SK-N-SH (cell line): ENCODE measurements around the gene IDH3A. TPM values are rescaled to one million over a fixed set of nuclear protein-coding genes. Genes with fewer than 3 reads are reported as not detected.

Experiments
- CTCF ChIA-PET: fragments of 300-600, 350-600 bp; formaldehyde crosslinking; extraction: SDS; loops from one replicate; lab custom pipeline; 2021; lab: Yijun Ruan, JAX
- POLR2A ChIA-PET: fragments of 350-600 bp; sonication (Branson Sonifier 250); formaldehyde crosslinking; extraction: SDS; loops from one replicate; lab custom pipeline; 2020; ENCODE audit warnings: antibody characterized with exemption, inconsistent platforms; lab: Yijun Ruan, JAX
- DNase-seq: peaks from one replicate; pipeline ENCODE4 v3.0.0; 2012
- H2AFZ ChIP-seq: fragments of 200-600 bp; sonication (generic); 2 replicates; pipeline ENCODE4 v1.8.1; 2016; ENCODE audit warnings: antibody characterized with exemption, mild to moderate bottlenecking, low read depth
- H3F3A ChIP-seq: fragments of 200-600 bp; sonication (generic); replicated peaks from 2 replicates; pipeline ENCODE3; 2016; ENCODE audit warnings: antibody characterized with exemption, mild to moderate bottlenecking; ENCODE audit not compliant: insufficient read depth
- H3K27ac ChIP-seq, 2 experiments: fragments of 200-500 bp in 1 of 2; fragments of 200-600 bp in 1 of 2; sonication (Bioruptor generic) in 1 of 2; sonication (generic), shearing (Covaris generic) in 1 of 2; 2 replicates each; pipeline versions ENCODE4 v1.5.1 to v1.6.1; 2014 to 2016; ENCODE audit warnings: low read depth in 2 of 2, inconsistent platforms in 1 of 2, low read length in 1 of 2, mild to moderate bottlenecking in 1 of 2, mixed read lengths in 1 of 2
- H3K27me3 ChIP-seq: fragments of 200-600 bp; sonication (generic), shearing (Covaris generic); 2 replicates; pipeline ENCODE4 v1.6.1; 2016; ENCODE audit warnings: mixed run types; ENCODE audit not compliant: insufficient read depth
- H3K36me3 ChIP-seq, 2 experiments: fragments of 200-500 bp in 1 of 2; fragments of 200-600 bp in 1 of 2; sonication (Bioruptor generic) in 1 of 2; sonication (generic) in 1 of 2; replicated peaks in 1 of 2; 2 replicates each; pipeline versions ENCODE3 to v1.5.1; 2014 to 2016; ENCODE audit warnings: low read length in 1 of 2, mild to moderate bottlenecking in 1 of 2; ENCODE audit not compliant: insufficient read depth in 2 of 2, control insufficient read depth in 1 of 2
- H3K4me1 ChIP-seq, 2 experiments: fragments of 200-500 bp in 1 of 2; fragments of 200-600 bp in 1 of 2; sonication (Bioruptor generic) in 1 of 2; sonication (generic), shearing (Covaris generic) in 1 of 2; 2 replicates each; pipeline versions ENCODE4 v1.5.1 to v1.6.1; 2014 to 2016; ENCODE audit warnings: low read depth in 1 of 2, low read length in 1 of 2, mixed run types in 1 of 2; ENCODE audit not compliant: insufficient read depth in 2 of 2, control insufficient read depth in 1 of 2
- H3K4me2 ChIP-seq: fragments of 200-600 bp; sonication (generic), shearing (Covaris generic); 2 replicates; pipeline ENCODE4 v1.6.1; 2017; ENCODE audit warnings: mixed run types
- H3K4me3 ChIP-seq, 2 experiments: fragments of 200-500 bp in 1 of 2; fragments of 200-600 bp in 1 of 2; sonication (Bioruptor generic) in 1 of 2; sonication (generic), shearing (Covaris generic) in 1 of 2; 2 replicates each; pipeline versions ENCODE4 v1.5.1 to v1.8.1; 2014 to 2016; ENCODE audit warnings: low read depth in 2 of 2, inconsistent platforms in 1 of 2, low read length in 1 of 2, mild to moderate bottlenecking in 1 of 2, mixed read lengths in 1 of 2, moderate library complexity in 1 of 2
- H3K79me2 ChIP-seq: fragments of 200-600 bp; sonication (generic); 2 replicates; pipeline ENCODE4 v1.8.1; 2017; ENCODE audit warnings: mild to moderate bottlenecking; ENCODE audit not compliant: insufficient read depth
- H3K9ac ChIP-seq: fragments of 200-600 bp; sonication (generic); 2 replicates; pipeline ENCODE4 v1.6.1; 2017; ENCODE audit warnings: mixed run types
- H3K9me2 ChIP-seq: fragments of 200-600 bp; sonication (generic); 2 replicates; pipeline ENCODE4 v1.6.1; 2017; ENCODE audit warnings: mixed run types
- H3K9me3 ChIP-seq: fragments of 200-600 bp; sonication (generic); 2 replicates; pipeline ENCODE4 v1.6.1; 2017; ENCODE audit warnings: mixed run types, mild to moderate bottlenecking, moderate library complexity
- H4K20me1 ChIP-seq: fragments of 200-600 bp; sonication (generic); 2 replicates; pipeline ENCODE4 v1.6.1; 2017; ENCODE audit warnings: mild to moderate bottlenecking, mixed run types; ENCODE audit not compliant: insufficient read depth
- ELF1 ChIP-seq: IDR thresholded peaks from 2 replicates; pipeline ENCODE4 v1.4.0; 2012
- EZH2phosphoT487 ChIP-seq: fragments of 200-600 bp; sonication (generic); IDR thresholded peaks from 2 replicates; pipeline ENCODE4 v1.6.1; 2017; ENCODE audit warnings: low read depth, mixed run types, mild to moderate bottlenecking, antibody characterized with exemption, moderate library complexity, borderline replicate concordance
- MXI1 ChIP-seq: IDR thresholded peaks from 2 replicates; pipeline ENCODE4 v1.6.1; 2012; ENCODE audit warnings: mild to moderate bottlenecking, low read depth, low read length, improper control_type of control experiment
- RFX5 ChIP-seq: IDR thresholded peaks from 2 replicates; pipeline ENCODE4 v1.6.1; 2012; ENCODE audit warnings: mild to moderate bottlenecking, improper control_type of control experiment, low read length
- RXRA ChIP-seq: IDR thresholded peaks from 2 replicates; pipeline ENCODE4 v1.4.0; 2012; ENCODE audit warnings: low read depth, mild to moderate bottlenecking, borderline replicate concordance
- SMC3 ChIP-seq: IDR thresholded peaks from 2 replicates; pipeline ENCODE4 v1.6.1; 2012; ENCODE audit warnings: low read depth, low read length, improper control_type of control experiment
- TCF12 ChIP-seq: IDR thresholded peaks from 2 replicates; pipeline ENCODE4 v1.4.0; 2012
- TEAD4 ChIP-seq: IDR thresholded peaks from 2 replicates; pipeline ENCODE4 v1.4.0; 2012; ENCODE audit warnings: mild to moderate bottlenecking, borderline replicate concordance; ENCODE audit not compliant: insufficient read depth
- USF1 ChIP-seq: IDR thresholded peaks from 2 replicates; pipeline ENCODE4 v1.4.0; 2012; ENCODE audit warnings: low read depth, borderline replicate concordance
- YY1 ChIP-seq: IDR thresholded peaks from 2 replicates; pipeline ENCODE4 v1.4.0; 2012; ENCODE audit warnings: low read depth, mild to moderate bottlenecking
- ZBTB33 ChIP-seq: IDR thresholded peaks from 2 replicates; pipeline ENCODE4 v1.4.0; 2012; ENCODE audit warnings: low read depth, borderline replicate concordance
- WGBS: methylation state at CpG from one replicate; pipeline ENCODE4 v1.1.6; 2017; ENCODE audit warnings: low lambda C conversion rate; 5-methylcytosine and 5-hydroxymethylcytosine counted together
- polyA plus RNA-seq, 3 experiments: library from polyadenylated mRNA; depleted of rRNA; stranded (reverse); fragments of >200 nt; gene quantifications; 2 replicates each; pipeline ENCODE4 v1.2.3, GENCODE V29; 2012
- TF ChIP-seq, protein P1 (sequence below): fragments of 150-350 bp; IDR thresholded peaks from 2 replicates; pipeline ENCODE4 v1.6.1; 2016; ENCODE audit warnings: mild to moderate bottlenecking, low read depth, low read length
- TF ChIP-seq, protein P2 (sequence below): fragments of 200-600 bp; sonication (generic); IDR thresholded peaks from 2 replicates; pipeline ENCODE4 v1.6.1; 2017; ENCODE audit warnings: antibody characterized with exemption, mild to moderate bottlenecking, moderate library complexity

Gene IDH3A
- polyA plus RNA-seq, 1 of the 3 experiments (the other 2 are of a cell fraction): 33.2 TPM

DNA sequence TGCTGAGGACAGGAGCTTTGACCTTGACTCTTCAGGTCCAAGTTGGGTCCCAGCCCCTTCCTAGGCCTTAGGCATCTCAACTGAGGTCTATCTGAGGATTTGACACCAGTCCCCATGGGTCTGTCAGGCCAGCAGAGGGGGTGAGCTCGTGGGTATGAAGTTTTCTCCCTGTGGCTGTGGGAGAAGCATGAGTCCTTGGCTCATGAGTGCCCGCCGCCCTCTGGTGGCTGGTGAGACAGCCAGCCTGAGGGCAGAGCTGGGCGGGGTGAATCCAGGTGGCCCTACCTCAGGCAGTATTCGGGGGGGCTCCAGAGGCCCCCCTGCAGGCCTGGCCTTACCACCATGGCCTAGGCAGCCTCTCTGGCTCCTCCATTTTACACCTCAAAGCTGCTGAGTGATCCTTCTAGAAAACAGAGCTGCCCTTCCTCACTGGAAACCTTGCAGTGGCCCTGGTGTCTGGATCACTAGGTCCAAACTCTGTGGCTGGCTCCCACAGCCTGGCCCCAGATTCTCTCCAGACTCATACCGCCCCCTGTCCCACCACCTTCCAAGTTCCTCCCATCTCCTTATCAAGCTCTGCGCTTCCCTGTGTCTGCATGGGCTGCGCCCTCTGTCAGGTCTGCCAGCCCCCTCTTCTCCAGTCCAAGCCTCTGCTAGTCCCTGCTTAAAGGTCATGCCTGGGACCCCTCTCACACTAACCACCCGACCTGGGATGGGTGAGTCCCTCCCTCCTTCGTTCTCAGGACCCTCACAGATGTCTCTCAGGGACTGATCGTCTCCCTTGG lies 40.7 kb upstream of the IDH3A start (continued):
- no peak for TF ChIP-seq ZBTB33
- TF ChIP-seq SMC3: peak; percentile 99
- TF ChIP-seq, protein P1, sequence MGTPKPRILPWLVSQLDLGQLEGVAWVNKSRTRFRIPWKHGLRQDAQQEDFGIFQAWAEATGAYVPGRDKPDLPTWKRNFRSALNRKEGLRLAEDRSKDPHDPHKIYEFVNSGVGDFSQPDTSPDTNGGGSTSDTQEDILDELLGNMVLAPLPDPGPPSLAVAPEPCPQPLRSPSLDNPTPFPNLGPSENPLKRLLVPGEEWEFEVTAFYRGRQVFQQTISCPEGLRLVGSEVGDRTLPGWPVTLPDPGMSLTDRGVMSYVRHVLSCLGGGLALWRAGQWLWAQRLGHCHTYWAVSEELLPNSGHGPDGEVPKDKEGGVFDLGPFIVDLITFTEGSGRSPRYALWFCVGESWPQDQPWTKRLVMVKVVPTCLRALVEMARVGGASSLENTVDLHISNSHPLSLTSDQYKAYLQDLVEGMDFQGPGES: peak; percentile 11; the same call in 1 of the 2 replicates
- TF ChIP-seq ELF1: no peak
- TF ChIP-seq, protein P2, sequence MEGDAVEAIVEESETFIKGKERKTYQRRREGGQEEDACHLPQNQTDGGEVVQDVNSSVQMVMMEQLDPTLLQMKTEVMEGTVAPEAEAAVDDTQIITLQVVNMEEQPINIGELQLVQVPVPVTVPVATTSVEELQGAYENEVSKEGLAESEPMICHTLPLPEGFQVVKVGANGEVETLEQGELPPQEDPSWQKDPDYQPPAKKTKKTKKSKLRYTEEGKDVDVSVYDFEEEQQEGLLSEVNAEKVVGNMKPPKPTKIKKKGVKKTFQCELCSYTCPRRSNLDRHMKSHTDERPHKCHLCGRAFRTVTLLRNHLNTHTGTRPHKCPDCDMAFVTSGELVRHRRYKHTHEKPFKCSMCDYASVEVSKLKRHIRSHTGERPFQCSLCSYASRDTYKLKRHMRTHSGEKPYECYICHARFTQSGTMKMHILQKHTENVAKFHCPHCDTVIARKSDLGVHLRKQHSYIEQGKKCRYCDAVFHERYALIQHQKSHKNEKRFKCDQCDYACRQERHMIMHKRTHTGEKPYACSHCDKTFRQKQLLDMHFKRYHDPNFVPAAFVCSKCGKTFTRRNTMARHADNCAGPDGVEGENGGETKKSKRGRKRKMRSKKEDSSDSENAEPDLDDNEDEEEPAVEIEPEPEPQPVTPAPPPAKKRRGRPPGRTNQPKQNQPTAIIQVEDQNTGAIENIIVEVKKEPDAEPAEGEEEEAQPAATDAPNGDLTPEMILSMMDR: peak; percentile 93
- no peak for TF ChIP-seq RFX5
- no peak for TF ChIP-seq YY1
- TF ChIP-seq TCF12: no peak

- Histone ChIP-seq H4K20me1 (no peaks in the 10 kb centered on the region), H3K27me3 (no peaks in the 10 kb centered on the region), H3K36me3 (no peaks in the 10 kb centered on the region), H3K4me2 (no peak overlapping the region), H2AFZ (no peak overlapping the region), H3K9ac (no peak overlapping the region), H3K4me3 (no peak overlapping the region), H3K27ac (no peak overlapping the region), H3K4me1 (no peaks in the 10 kb centered on the region; a peak in 1 of 4 replicates), H3F3A (no peaks in the 10 kb centered on the region), H3K79me2 (no peaks in the 10 kb centered on the region), H3K9me3 (no peaks in the 10 kb centered on the region)
- 80% methylated on average over 12 of the region's 12 CpGs for WGBS
- CTCF ChIA-PET: interaction anchor here (0.8 to 9.3 kb wide), 50 partner anchors 8 to 207 kb away, joined by 3 to 175 read pairs (median 8); partner anchors contain the start of genes CIB2, IDH3A and SH2D7
- DNase-seq: no peak
- POLR2A ChIA-PET: interaction anchor here (1.2 to 1.4 kb wide), 4 partner anchors 104 to 150 kb away, joined by 3 to 7 read pairs (median 4); no protein-coding TSS in a partner anchor
- TF ChIP-seq MXI1 (no peak), ZBTB33 (no peak), RXRA (no peak), EZH2phosphoT487 (no peak), USF1 (no peak), TEAD4 (no peak)
- TF ChIP-seq, protein P2: no peak
- TF ChIP-seq, all 33 proteins: peak for 0
- no peaks in the 10 kb centered on the region for H3K9me2 ChIP-seq
Measured at GRCh38 chr15:78109156-78109555, 40.0 kb upstream of the IDH3A start.
